Measurements from ENCODE around the gene TSPAN1.

- no peak for TF ChIP-seq POLR2A (IDR thresholded peaks at IDR 0.05)
- TF ChIP-seq CTCF (IDR thresholded peaks at IDR 0.05), result no peak
Observed at GRCh38 chr1:46206399-46206798, 31.5 kb downstream of the TSPAN1 start.
